HCT116 (cell line): ENCODE measurements around the gene LRP1B. TPM values are rescaled to one million over a fixed set of nuclear protein-coding genes. Genes with fewer than 3 reads are reported as not detected.

Experiments used
- ATAC-seq: fragments of 200-7000 bp; cut with Tn5 transposase; 2 replicates; pipeline ENCODE4 v1.9.1; 2020; ENCODE audit warnings: mild to moderate bottlenecking, moderate library complexity
- BruUV-seq: library from RNA; stranded (reverse); fragments of 400-500 nt; replicated peaks from 2 replicates; lab custom pipeline; 2021; lab: Mats Ljungman, UMichigan
- CTCF ChIA-PET: fragments of 300-600 bp; sonication (Branson Sonifier 250); formaldehyde crosslinking; loops from one replicate; lab custom pipeline; 2021; ENCODE audit warnings: antibody characterized with exemption; lab: Charles Lee
- POLR2A ChIA-PET: fragments of 300-600, 350-600 bp; sonication (Branson Sonifier 250); formaldehyde crosslinking; loops from one replicate; lab custom pipeline; 2021; ENCODE audit warnings: antibody characterized with exemption; lab: Charles Lee
- RAD21 ChIA-PET, 2 experiments: fragments of 300-600 bp; sonication (Branson Sonifier 250); formaldehyde crosslinking; loops; one replicate each; lab custom pipeline; 2023; ENCODE audit warnings: low total read pairs in 2 of 2; ENCODE audit not compliant: uncharacterized antibody in 2 of 2, unreplicated experiment in 2 of 2, low non-redundant PET in 1 of 2; lab: Charles Lee
- DNase-seq: peaks from one replicate; pipeline ENCODE4 v3.0.0-alpha.2; 2010; ENCODE audit warnings: low read depth, low spot score
- H2AFZ ChIP-seq: fragments of 200-600 bp; shearing (Covaris generic), sonication (generic); 2 replicates; pipeline ENCODE4 v1.6.1; 2017; ENCODE audit warnings: low read depth, mixed run types, mixed read lengths, antibody characterized with exemption, low read length; ENCODE audit not compliant: poor library complexity, severe bottlenecking
- H3K27ac ChIP-seq: 2 replicates; pipeline ENCODE4 v1.5.1; 2012; ENCODE audit warnings: low read depth, low read length
- H3K27me3 ChIP-seq: fragments of 200-600 bp; sonication (generic); 2 replicates; pipeline ENCODE4 v1.6.1; 2016; ENCODE audit warnings: mixed run types, low read length, mixed read lengths; ENCODE audit not compliant: insufficient read depth
- H3K36me3 ChIP-seq, 2 experiments: fragments of 200-500 bp in 1 of 2; fragments of 200-600 bp in 1 of 2; sonication (Bioruptor generic) in 1 of 2; sonication (generic) in 1 of 2; 2 replicates each; pipeline versions ENCODE4 v1.5.1 to v1.6.1; 2014 to 2016; ENCODE audit warnings: low read length in 2 of 2, inconsistent platforms in 1 of 2, mixed read lengths in 1 of 2, mixed run types in 1 of 2; ENCODE audit not compliant: insufficient read depth in 2 of 2, control insufficient read depth in 1 of 2
- H3K4me1 ChIP-seq, 2 experiments: fragments of 200-600 bp in 1 of 2; sonication (generic) in 1 of 2; 2 replicates each; pipeline versions ENCODE4 v1.5.1 to v1.6.1; 2012 to 2017; ENCODE audit warnings: low read length in 2 of 2, inconsistent platforms in 1 of 2, mild to moderate bottlenecking in 1 of 2, mixed read lengths in 1 of 2, mixed run types in 1 of 2, moderate library complexity in 1 of 2; ENCODE audit not compliant: insufficient read depth in 2 of 2, control insufficient read depth in 1 of 2
- H3K4me2 ChIP-seq: fragments of 200-600 bp; sonication (generic); 2 replicates; pipeline ENCODE4 v1.6.1; 2017; ENCODE audit warnings: mixed run types, low read length, mixed read lengths
- H3K4me3 ChIP-seq, 2 experiments: fragments of 200-600 bp in 1 of 2; sonication (generic) in 1 of 2; replicated peaks in 1 of 2; 2 replicates each; pipeline ENCODE4 v1.5.1; 2011 to 2016; ENCODE audit warnings: low read length in 2 of 2, control low read depth in 1 of 2, low read depth in 1 of 2, mild to moderate bottlenecking in 1 of 2, mixed read lengths in 1 of 2, mixed run types in 1 of 2
- H3K79me2 ChIP-seq: fragments of 200-600 bp; sonication (generic); 2 replicates; pipeline ENCODE4 v1.6.1; 2017; ENCODE audit warnings: mild to moderate bottlenecking, mixed run types, low read length, moderate library complexity, mixed read lengths; ENCODE audit not compliant: insufficient read depth
- H3K9ac ChIP-seq: fragments of 200-600 bp; sonication (generic); 2 replicates; pipeline ENCODE4 v1.6.1; 2016; ENCODE audit warnings: low read length, mixed read lengths
- H3K9me2 ChIP-seq: fragments of 200-600 bp; sonication (generic), shearing (Covaris generic); 2 replicates; pipeline ENCODE4 v1.6.1; 2017; ENCODE audit warnings: mixed run types, mild to moderate bottlenecking, moderate library complexity; ENCODE audit not compliant: insufficient read depth
- H3K9me3 ChIP-seq, 2 experiments: fragments of 200-500 bp in 1 of 2; fragments of 200-600 bp in 1 of 2; sonication (Bioruptor generic) in 1 of 2; sonication (generic) in 1 of 2; 2 replicates each; pipeline ENCODE4 v1.6.1; 2014 to 2017; ENCODE audit warnings: low read length in 2 of 2, mixed read lengths in 2 of 2, inconsistent platforms in 1 of 2, low read depth in 1 of 2, mild to moderate bottlenecking in 1 of 2, mixed run types in 1 of 2, moderate library complexity in 1 of 2; ENCODE audit not compliant: control insufficient read depth in 1 of 2, insufficient read depth in 1 of 2
- H4K20me1 ChIP-seq: fragments of 200-600 bp; sonication (generic), shearing (Covaris generic); 2 replicates; pipeline ENCODE4 v1.6.1; 2017; ENCODE audit warnings: mixed run types, mild to moderate bottlenecking, moderate library complexity; ENCODE audit not compliant: insufficient read depth
- CBX3 ChIP-seq: IDR thresholded peaks from 2 replicates; pipeline ENCODE4 v1.6.1; 2012; ENCODE audit warnings: low read depth
- EGR1 ChIP-seq: IDR thresholded peaks from 2 replicates; pipeline ENCODE4 v1.6.1; 2012; ENCODE audit warnings: low read depth
- ELF1 ChIP-seq: IDR thresholded peaks from 2 replicates; pipeline ENCODE4 v1.6.1; 2012; ENCODE audit warnings: low read depth, borderline replicate concordance
- JUND ChIP-seq: IDR thresholded peaks from 2 replicates; pipeline ENCODE4 v1.6.1; 2012
- POLR2A ChIP-seq: IDR thresholded peaks from 2 replicates; pipeline ENCODE4 v1.7.0; 2011; ENCODE audit warnings: borderline replicate concordance; ENCODE audit not compliant: insufficient read depth, insufficient read length; ENCODE audit errors: extremely low read depth
- RAD21 ChIP-seq: IDR thresholded peaks from 2 replicates; pipeline ENCODE4 v1.6.1; 2012; ENCODE audit warnings: low read depth, mild to moderate bottlenecking
- SIN3A ChIP-seq: IDR thresholded peaks from 2 replicates; pipeline ENCODE4 v1.6.1; 2012; ENCODE audit warnings: low read depth
- SP1 ChIP-seq: IDR thresholded peaks from 2 replicates; pipeline ENCODE4 v1.6.1; 2012; ENCODE audit warnings: low read depth
- SRF ChIP-seq: IDR thresholded peaks from 2 replicates; pipeline ENCODE4 v1.6.1; 2012; ENCODE audit warnings: low read depth
- TCF7L2 ChIP-seq: IDR thresholded peaks from 2 replicates; pipeline ENCODE4 v1.7.0; 2011; ENCODE audit warnings: borderline replicate concordance, inconsistent platforms; ENCODE audit not compliant: insufficient read depth, insufficient read length; ENCODE audit errors: extremely low read depth
- ZFX ChIP-seq: fragments of 450-650 bp; IDR thresholded peaks from 2 replicates; pipeline ENCODE4 v1.6.1; 2017
- intact Hi-C: fragments of 100-400 bp; cut with micrococcal nuclease; formaldehyde crosslinking; loops from 2 replicates; pipeline ENCODE4 v1.10.0; 2022
- total RNA-seq: library from RNA; stranded (reverse); gene quantifications from one replicate; pipeline ENCODE4 v1.2.1, GENCODE V29; 2021; ENCODE audit not compliant: unreplicated experiment
- TF ChIP-seq, protein P1 (sequence below): IDR thresholded peaks from 2 replicates; pipeline ENCODE4 v1.6.1; 2012
- TF ChIP-seq, protein P2 (sequence below), 3 experiments: fragments of 200-600 bp in 1 of 3; sonication (generic) in 1 of 3; IDR thresholded peaks in 2 of 3; conservative IDR thresholded peaks in 1 of 3; 2 replicates each; pipeline ENCODE4 v1.5.1; 2012 to 2017; ENCODE audit warnings: low read depth in 2 of 3, low read length in 2 of 3, antibody characterized with exemption in 1 of 3, borderline replicate concordance in 1 of 3, control low read depth in 1 of 3, mild to moderate bottlenecking in 1 of 3, mixed read lengths in 1 of 3, mixed run types in 1 of 3, moderate library complexity in 1 of 3; ENCODE audit not compliant: insufficient read depth in 1 of 3
- TF ChIP-seq, protein P3 (sequence below): IDR thresholded peaks from 2 replicates; pipeline ENCODE4 v1.6.1; 2012

LRP1B gene
- total RNA-seq, 1 experiment from 2014 or later = 0.34 TPM

DNA sequence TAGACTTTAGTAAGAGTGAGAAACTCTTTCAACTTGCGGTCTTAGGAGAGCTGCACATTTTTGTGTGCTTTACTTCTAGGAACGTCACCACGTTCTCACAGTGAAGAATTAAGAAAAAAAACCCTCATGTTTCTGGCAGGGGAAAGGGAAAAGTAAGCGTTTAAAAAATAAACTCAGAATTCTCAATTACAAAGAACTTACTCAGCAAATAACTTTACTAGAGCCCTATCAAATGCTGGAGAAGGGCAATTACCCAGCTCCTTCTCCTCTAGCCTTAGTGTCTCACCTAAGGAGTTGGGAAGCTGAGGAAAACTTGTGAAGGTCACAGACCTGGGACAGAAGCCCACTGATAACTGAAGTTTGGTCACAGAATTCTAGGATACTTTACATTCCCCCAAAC, 1500.3 kb downstream of the LRP1B start:
- CTCF ChIA-PET = interaction anchor here (0.8 kb wide), 1 partner anchor 9 kb away, joined by 4 read pairs; no protein-coding TSS in a partner anchor
- intact Hi-C loops = no loop called here

DNA sequence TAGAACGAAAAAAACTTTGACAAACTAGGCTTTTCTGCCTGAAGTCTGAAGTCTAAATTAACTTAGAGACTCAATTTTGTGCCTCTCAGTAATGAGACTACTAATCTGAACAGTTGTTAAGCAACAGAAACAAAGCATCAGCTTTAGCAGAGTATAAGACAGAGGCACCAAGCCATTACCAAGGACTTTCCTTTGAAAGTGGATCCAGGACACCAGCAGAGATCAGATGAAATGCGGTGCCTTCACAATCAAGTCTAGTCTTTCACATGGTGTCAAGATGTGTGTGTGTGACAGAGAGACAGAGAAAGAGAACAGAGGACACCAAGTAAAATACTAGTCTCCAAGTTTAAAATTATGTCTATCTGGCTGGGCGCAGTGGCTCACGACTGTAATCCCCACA, 1502.9 kb downstream of the LRP1B start:
- H3K27ac ChIP-seq = no peak overlapping the region
- H3K27me3 ChIP-seq = no peaks in the 10 kb centered on the region
- DNase-seq (no peak), ATAC-seq (no peak)
- CTCF ChIA-PET = no interaction called here
- RAD21 ChIA-PET = interaction anchor here in 1 of 2 experiments (0.7 kb wide), 1 partner anchor 880 kb away, joined by 4 read pairs; no protein-coding TSS in a partner anchor
- no peak overlapping the region for H3K4me3 ChIP-seq
- POLR2A ChIA-PET = no interaction called here
- no peak overlapping the region for H2AFZ ChIP-seq
- no peaks in the 10 kb centered on the region for H4K20me1 ChIP-seq
- intact Hi-C loops = no loop called here
- no peaks in the 10 kb centered on the region for H3K36me3 ChIP-seq
- H3K9ac ChIP-seq = no peak overlapping the region
- no TSS peak for BruUV-seq
- no peaks in the 10 kb centered on the region for H3K9me3 ChIP-seq
- no peaks in the 10 kb centered on the region for H3K9me2 ChIP-seq
- no peaks in the 10 kb centered on the region for H3K4me1 ChIP-seq
- no peaks in the 10 kb centered on the region for H3K79me2 ChIP-seq
- H3K4me2 ChIP-seq = no peak overlapping the region
- TF ChIP-seq, protein P1, sequence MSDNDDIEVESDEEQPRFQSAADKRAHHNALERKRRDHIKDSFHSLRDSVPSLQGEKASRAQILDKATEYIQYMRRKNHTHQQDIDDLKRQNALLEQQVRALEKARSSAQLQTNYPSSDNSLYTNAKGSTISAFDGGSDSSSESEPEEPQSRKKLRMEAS = no peak
- TF ChIP-seq SIN3A (no peak), ELF1 (no peak), TCF7L2 (no peak), JUND (no peak), EGR1 (no peak)
- TF ChIP-seq, protein P2, sequence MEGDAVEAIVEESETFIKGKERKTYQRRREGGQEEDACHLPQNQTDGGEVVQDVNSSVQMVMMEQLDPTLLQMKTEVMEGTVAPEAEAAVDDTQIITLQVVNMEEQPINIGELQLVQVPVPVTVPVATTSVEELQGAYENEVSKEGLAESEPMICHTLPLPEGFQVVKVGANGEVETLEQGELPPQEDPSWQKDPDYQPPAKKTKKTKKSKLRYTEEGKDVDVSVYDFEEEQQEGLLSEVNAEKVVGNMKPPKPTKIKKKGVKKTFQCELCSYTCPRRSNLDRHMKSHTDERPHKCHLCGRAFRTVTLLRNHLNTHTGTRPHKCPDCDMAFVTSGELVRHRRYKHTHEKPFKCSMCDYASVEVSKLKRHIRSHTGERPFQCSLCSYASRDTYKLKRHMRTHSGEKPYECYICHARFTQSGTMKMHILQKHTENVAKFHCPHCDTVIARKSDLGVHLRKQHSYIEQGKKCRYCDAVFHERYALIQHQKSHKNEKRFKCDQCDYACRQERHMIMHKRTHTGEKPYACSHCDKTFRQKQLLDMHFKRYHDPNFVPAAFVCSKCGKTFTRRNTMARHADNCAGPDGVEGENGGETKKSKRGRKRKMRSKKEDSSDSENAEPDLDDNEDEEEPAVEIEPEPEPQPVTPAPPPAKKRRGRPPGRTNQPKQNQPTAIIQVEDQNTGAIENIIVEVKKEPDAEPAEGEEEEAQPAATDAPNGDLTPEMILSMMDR (IDR thresholded peaks at IDR 0.05 in 2 of 3, conservative IDR thresholded peaks at IDR 0.05 in 1 of 3; ENCODE audit: borderline replicate concordance in 1 of 3, insufficient read depth in 1 of 3, low read depth in 2 of 3, low read length in 2 of 3) = no peak
- TF ChIP-seq, protein P3, sequence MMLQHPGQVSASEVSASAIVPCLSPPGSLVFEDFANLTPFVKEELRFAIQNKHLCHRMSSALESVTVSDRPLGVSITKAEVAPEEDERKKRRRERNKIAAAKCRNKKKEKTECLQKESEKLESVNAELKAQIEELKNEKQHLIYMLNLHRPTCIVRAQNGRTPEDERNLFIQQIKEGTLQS = no peak

More for the DNA sequence above, 1500.3 kb downstream of the LRP1B start:
- no peak overlapping the region for H3K9ac ChIP-seq
- H3K27ac ChIP-seq = no peak overlapping the region
- no peaks in the 10 kb centered on the region for H3K79me2 ChIP-seq
- POLR2A ChIA-PET = no interaction called here
- H3K4me2 ChIP-seq = no peak overlapping the region
- DNase-seq = no peak
- H3K4me1 ChIP-seq = no peaks in the 10 kb centered on the region
- no peak overlapping the region for H3K4me3 ChIP-seq
- H3K36me3 ChIP-seq = no peaks in the 10 kb centered on the region
- no TSS peak for BruUV-seq
- RAD21 ChIA-PET = no interaction called here
- H3K27me3 ChIP-seq = no peaks in the 10 kb centered on the region
- no peaks in the 10 kb centered on the region for H3K9me3 ChIP-seq
- TF ChIP-seq CBX3 = no peak
- TF ChIP-seq, protein P3 = no peak
- TF ChIP-seq, protein P2 (IDR thresholded peaks at IDR 0.05 in 2 of 3, conservative IDR thresholded peaks at IDR 0.05 in 1 of 3; ENCODE audit: borderline replicate concordance in 1 of 3, insufficient read depth in 1 of 3, low read depth in 2 of 3, low read length in 2 of 3) = no peak
- no peak for TF ChIP-seq ZFX
- TF ChIP-seq EGR1 = no peak
- no peak for TF ChIP-seq SRF
- TF ChIP-seq RAD21 = no peak
- no peak for TF ChIP-seq POLR2A
- TF ChIP-seq SP1 = no peak
- no peaks in the 10 kb centered on the region for H4K20me1 ChIP-seq
- no peak overlapping the region for H2AFZ ChIP-seq
- no peaks in the 10 kb centered on the region for H3K9me2 ChIP-seq
- no peak for ATAC-seq
